GM18907 (cell line): ENCODE measurements around the gene MPO.

ENCODE experiments used
- ATAC-seq: cut with Tn5 transposase; IDR thresholded peaks from one replicate; pipeline ENCODE4 v1.9.1; 2021; ENCODE audit warnings: mild to moderate bottlenecking, moderate library complexity; ENCODE audit not compliant: unreplicated experiment

MPO gene

GRCh38 chr17:58265902-58266875 is 14.5 kb downstream of the MPO start:
- no peak for ATAC-seq

GRCh38 chr17:58265271-58265670 is 15.5 kb downstream of the MPO start:
- ATAC-seq: no peak

- ATAC-seq: no peak
Observed at GRCh38 chr17:58264407-58265103, 16.2 kb downstream of the MPO start.

GRCh38 chr17:58263773-58264172 is 17.0 kb downstream of the MPO start:
- no peak for ATAC-seq

- ATAC-seq: no peak
Observed at GRCh38 chr17:58262149-58262548, 18.6 kb downstream of the MPO start.

GRCh38 chr17:58254803-58255202 is 25.9 kb downstream of the MPO start:
- ATAC-seq: no peak

- no peak for ATAC-seq
Observed at GRCh38 chr17:58253082-58253481, 27.7 kb downstream of the MPO start.

- no peak for ATAC-seq
Observed at GRCh38 chr17:58252141-58252540, 28.6 kb downstream of the MPO start.

- no peak for ATAC-seq
Observed at GRCh38 chr17:58250344-58251011, 30.3 kb downstream of the MPO start.

- no peak for ATAC-seq
Observed at GRCh38 chr17:58249270-58250133, 31.2 kb downstream of the MPO start.

- ATAC-seq: no peak
Observed at GRCh38 chr17:58248955-58249269, 31.8 kb downstream of the MPO start.

- ATAC-seq: no peak
Observed at GRCh38 chr17:58247511-58248363, 33.0 kb downstream of the MPO start.

GRCh38 chr17:58246781-58247180 is 34.0 kb downstream of the MPO start:
- no peak for ATAC-seq

GRCh38 chr17:58246104-58246740 is 34.5 kb downstream of the MPO start:
- no peak for ATAC-seq

- ATAC-seq: no peak
Observed at GRCh38 chr17:58245428-58246103, 35.2 kb downstream of the MPO start.

- ATAC-seq: no peak
Observed at GRCh38 chr17:58244963-58245362, 35.8 kb downstream of the MPO start.

GRCh38 chr17:58242171-58242784 is 38.5 kb downstream of the MPO start:
- ATAC-seq: no peak

- ATAC-seq: no peak
Observed at GRCh38 chr17:58239987-58240386, 40.7 kb downstream of the MPO start.
